ENCODE measurements around the gene MCAM.

The MCAM gene

GRCh38 chr11:119316729-119317591, at the start of gene MCAM:
Gene MCAM (minus strand): TSS chr11:119317130. CDS start chr11:119317101, 29 bp downstream.
- H3K27me3 ChIP-seq (ENCODE audit: control insufficient read depth in 1 of 2, insufficient read depth in 2 of 2, low read length in 2 of 2), result peaks cover 35 to 46% of the 10 kb centered on the region in 2 donors

GRCh38 chr11:119365071-119365591, 48.2 kb upstream of the MCAM start:
- H3K9ac ChIP-seq (ENCODE audit: low read depth in 1 of 2, low read length in 2 of 2), result peak overlapping the region in 1 of 2 donors; percentile 25
- peaks cover 11 to 13% of the 10 kb centered on the region in 2 donors for H3K27me3 ChIP-seq (ENCODE audit: control insufficient read depth in 1 of 2, insufficient read depth in 2 of 2, low read length in 2 of 2)
- no peaks in the 10 kb centered on the region for H3K9me3 ChIP-seq (ENCODE audit: control insufficient read depth in 1 of 2, low read length in 2 of 2)
- H3K27ac ChIP-seq (ENCODE audit: low read depth, low read length), result peak overlapping the region; percentile 53
- peak overlapping the region in 1 of 2 donors; percentile 21 for H3K4me3 ChIP-seq (ENCODE audit: low read depth in 1 of 2, low read length in 2 of 2)
- peaks cover 76 to 77% of the 10 kb centered on the region in 2 donors for H3K4me1 ChIP-seq (ENCODE audit: control insufficient read depth in 1 of 2, insufficient read depth in 2 of 2, low read length in 2 of 2)
- H3K36me3 ChIP-seq (ENCODE audit: control insufficient read depth in 1 of 2, insufficient read depth in 2 of 2, low read length in 2 of 2), result peaks cover 0 to under 1% of the 10 kb centered on the region in 2 donors

More at GRCh38 chr11:119316729-119317591, at the start of gene MCAM:
- peak within 1 kb of the TSS; percentile 66 to 70 for H3K4me3 ChIP-seq (ENCODE audit: low read depth in 1 of 2, low read length in 2 of 2)
- peak within 1 kb of the TSS; percentile 73 for H3K27ac ChIP-seq (ENCODE audit: low read depth, low read length)
- peaks cover 17 to 53% of the 10 kb centered on the region in 2 donors for H3K4me1 ChIP-seq (ENCODE audit: control insufficient read depth in 1 of 2, insufficient read depth in 2 of 2, low read length in 2 of 2)
- H3K9ac ChIP-seq (ENCODE audit: low read depth in 1 of 2, low read length in 2 of 2), result peak within 1 kb of the TSS in 1 of 2 donors; percentile 51
- peaks cover 0 to 4% of the 10 kb centered on the region in 2 donors for H3K36me3 ChIP-seq (ENCODE audit: control insufficient read depth in 1 of 2, insufficient read depth in 2 of 2, low read length in 2 of 2)
- H3K9me3 ChIP-seq (ENCODE audit: control insufficient read depth in 1 of 2, low read length in 2 of 2), result no peaks in the 10 kb centered on the region

- no peaks in the 10 kb centered on the region for H3K9me3 ChIP-seq (ENCODE audit: control insufficient read depth in 1 of 2, low read length in 2 of 2)
- peaks cover 67% of the 10 kb centered on the region in 2 donors for H3K4me1 ChIP-seq (ENCODE audit: control insufficient read depth in 1 of 2, insufficient read depth in 2 of 2, low read length in 2 of 2)
- peak overlapping the region; percentile 67 for H3K4me3 ChIP-seq (ENCODE audit: low read depth in 1 of 2, low read length in 2 of 2)
- peak overlapping the region; percentile 51 for H3K27ac ChIP-seq (ENCODE audit: low read depth, low read length)
- peaks cover 0 to 11% of the 10 kb centered on the region in 2 donors for H3K36me3 ChIP-seq (ENCODE audit: control insufficient read depth in 1 of 2, insufficient read depth in 2 of 2, low read length in 2 of 2)
- peak overlapping the region; percentile 70 to 75 for H3K9ac ChIP-seq (ENCODE audit: low read depth in 1 of 2, low read length in 2 of 2)
- peaks cover 11 to 13% of the 10 kb centered on the region in 2 donors for H3K27me3 ChIP-seq (ENCODE audit: control insufficient read depth in 1 of 2, insufficient read depth in 2 of 2, low read length in 2 of 2)
These were observed 47.1 kb upstream of the MCAM start for GRCh38 chr11:119363851-119364590.

GRCh38 chr11:119363081-119363850, 46.3 kb upstream of the MCAM start:
- Histone ChIP-seq H3K36me3 (ENCODE audit: control insufficient read depth in 1 of 2, insufficient read depth in 2 of 2, low read length in 2 of 2) (peaks cover 0 to 17% of the 10 kb centered on the region in 2 donors), H3K4me1 (ENCODE audit: control insufficient read depth in 1 of 2, insufficient read depth in 2 of 2, low read length in 2 of 2) (peaks cover 59 to 62% of the 10 kb centered on the region in 2 donors), H3K27me3 (ENCODE audit: control insufficient read depth in 1 of 2, insufficient read depth in 2 of 2, low read length in 2 of 2) (peaks cover 11 to 13% of the 10 kb centered on the region in 2 donors), H3K9ac (ENCODE audit: low read depth in 1 of 2, low read length in 2 of 2) (peak overlapping the region; percentile 70 to 75), H3K27ac (ENCODE audit: low read depth, low read length) (peak overlapping the region; percentile 51), H3K9me3 (ENCODE audit: control insufficient read depth in 1 of 2, low read length in 2 of 2) (no peaks in the 10 kb centered on the region), H3K4me3 (ENCODE audit: low read depth in 1 of 2, low read length in 2 of 2) (peak overlapping the region; percentile 67)

GRCh38 chr11:119362741-119363080, 45.8 kb upstream of the MCAM start:
- Histone ChIP-seq H3K9ac (ENCODE audit: low read depth in 1 of 2, low read length in 2 of 2) (peak overlapping the region; percentile 70 to 75), H3K4me3 (ENCODE audit: low read depth in 1 of 2, low read length in 2 of 2) (peak overlapping the region; percentile 67), H3K9me3 (ENCODE audit: control insufficient read depth in 1 of 2, low read length in 2 of 2) (no peaks in the 10 kb centered on the region), H3K27me3 (ENCODE audit: control insufficient read depth in 1 of 2, insufficient read depth in 2 of 2, low read length in 2 of 2) (peaks cover 11 to 13% of the 10 kb centered on the region in 2 donors), H3K27ac (ENCODE audit: low read depth, low read length) (peak overlapping the region; percentile 51), H3K36me3 (ENCODE audit: control insufficient read depth in 1 of 2, insufficient read depth in 2 of 2, low read length in 2 of 2) (peaks cover 0 to 21% of the 10 kb centered on the region in 2 donors), H3K4me1 (ENCODE audit: control insufficient read depth in 1 of 2, insufficient read depth in 2 of 2, low read length in 2 of 2) (peaks cover 54 to 56% of the 10 kb centered on the region in 2 donors)

GRCh38 chr11:119361941-119362725, 45.2 kb upstream of the MCAM start:
- Histone ChIP-seq H3K4me1 (ENCODE audit: control insufficient read depth in 1 of 2, insufficient read depth in 2 of 2, low read length in 2 of 2) (peaks cover 48 to 50% of the 10 kb centered on the region in 2 donors), H3K27me3 (ENCODE audit: control insufficient read depth in 1 of 2, insufficient read depth in 2 of 2, low read length in 2 of 2) (peaks cover 11 to 13% of the 10 kb centered on the region in 2 donors), H3K9ac (ENCODE audit: low read depth in 1 of 2, low read length in 2 of 2) (peak overlapping the region; percentile 70 to 75), H3K36me3 (ENCODE audit: control insufficient read depth in 1 of 2, insufficient read depth in 2 of 2, low read length in 2 of 2) (peaks cover 0 to 21% of the 10 kb centered on the region in 2 donors), H3K9me3 (ENCODE audit: control insufficient read depth in 1 of 2, low read length in 2 of 2) (no peaks in the 10 kb centered on the region), H3K27ac (ENCODE audit: low read depth, low read length) (no peak overlapping the region), H3K4me3 (ENCODE audit: low read depth in 1 of 2, low read length in 2 of 2) (peak overlapping the region; percentile 67)

- peaks cover 39 to 41% of the 10 kb centered on the region in 2 donors for H3K4me1 ChIP-seq (ENCODE audit: control insufficient read depth in 1 of 2, insufficient read depth in 2 of 2, low read length in 2 of 2)
- H3K27ac ChIP-seq (ENCODE audit: low read depth, low read length), result no peak overlapping the region
- peak overlapping the region; percentile 43 to 67 for H3K4me3 ChIP-seq (ENCODE audit: low read depth in 1 of 2, low read length in 2 of 2)
- H3K27me3 ChIP-seq (ENCODE audit: control insufficient read depth in 1 of 2, insufficient read depth in 2 of 2, low read length in 2 of 2), result peaks cover 11 to 13% of the 10 kb centered on the region in 2 donors
- no peaks in the 10 kb centered on the region for H3K9me3 ChIP-seq (ENCODE audit: control insufficient read depth in 1 of 2, low read length in 2 of 2)
- H3K36me3 ChIP-seq (ENCODE audit: control insufficient read depth in 1 of 2, insufficient read depth in 2 of 2, low read length in 2 of 2), result peaks cover 0 to 21% of the 10 kb centered on the region in 2 donors
- peak overlapping the region in 1 of 2 donors; percentile 75 for H3K9ac ChIP-seq (ENCODE audit: low read depth in 1 of 2, low read length in 2 of 2)
These were observed 44.3 kb upstream of the MCAM start for GRCh38 chr11:119361056-119361787.

- no peak overlapping the region for H3K27ac ChIP-seq (ENCODE audit: low read depth, low read length)
- no peak overlapping the region for H3K9ac ChIP-seq (ENCODE audit: low read depth in 1 of 2, low read length in 2 of 2)
These were observed 42.7 kb upstream of the MCAM start for GRCh38 chr11:119359365-119360214.

More at GRCh38 chr11:119359365-119360214, 42.7 kb upstream of the MCAM start:
- H3K4me1 ChIP-seq (ENCODE audit: control insufficient read depth in 1 of 2, insufficient read depth in 2 of 2, low read length in 2 of 2), result peaks cover 28 to 31% of the 10 kb centered on the region in 2 donors
- no peaks in the 10 kb centered on the region for H3K9me3 ChIP-seq (ENCODE audit: control insufficient read depth in 1 of 2, low read length in 2 of 2)
- no peak overlapping the region for H3K4me3 ChIP-seq (ENCODE audit: low read depth in 1 of 2, low read length in 2 of 2)
- peaks cover 6% of the 10 kb centered on the region in 2 donors for H3K27me3 ChIP-seq (ENCODE audit: control insufficient read depth in 1 of 2, insufficient read depth in 2 of 2, low read length in 2 of 2)
- peaks cover 0 to 21% of the 10 kb centered on the region in 2 donors for H3K36me3 ChIP-seq (ENCODE audit: control insufficient read depth in 1 of 2, insufficient read depth in 2 of 2, low read length in 2 of 2)

Data from duodenal mucosa (tissue), 2 donors.